MM.1S (cell line): ENCODE results near the gene NMRAL1.

Source experiments
- CTCF ChIP-seq: fragments of 300-600 bp; sonication (generic); IDR thresholded peaks from 2 replicates; pipeline ENCODE4 v1.5.1; 2016; ENCODE audit warnings: antibody characterized with exemption, low read length, mixed read lengths
- EZH2 ChIP-seq: fragments of 300-600 bp; sonication (generic); optimal IDR thresholded peaks from 2 replicates; pipeline ENCODE3; 2017; ENCODE audit warnings: low read depth, mild to moderate bottlenecking, antibody characterized with exemption, low read length, mixed read lengths

GRCh38 chr16:4495766-4496165, 21.3 kb upstream of the NMRAL1 start:
- TF ChIP-seq CTCF (no peak), EZH2 (no peak)
